ENCODE results near the gene SLC25A47. TPM values are rescaled to one million over a fixed set of nuclear protein-coding genes. Genes with fewer than 3 reads are reported as not detected.
A peak's percentile ranks its signal among the peaks of the same experiment; 100 is the strongest.

Gene SLC25A47
- total RNA-seq, 1 experiment from 2014 or later: not detected

DNA sequence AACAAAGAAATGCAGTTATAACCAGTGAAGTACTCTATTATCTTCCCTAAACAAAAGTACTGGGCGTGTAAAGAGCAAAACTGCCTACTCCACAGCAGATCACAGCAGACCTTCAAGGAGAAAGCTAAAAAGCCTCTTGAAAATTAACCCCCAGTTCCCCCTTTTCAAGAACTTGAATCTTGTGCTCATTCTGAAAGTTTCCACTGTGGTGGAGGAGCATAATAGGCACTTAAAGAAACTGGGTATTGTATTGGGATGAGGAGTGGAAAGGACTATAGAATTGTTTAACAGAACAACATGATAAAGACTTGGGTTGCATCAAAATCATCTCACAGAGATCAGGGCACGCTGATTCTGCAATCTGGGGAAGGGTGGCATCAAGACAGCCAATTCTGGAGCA, 51.1 kb downstream of the SLC25A47 start:
- TF ChIP-seq, protein P1, sequence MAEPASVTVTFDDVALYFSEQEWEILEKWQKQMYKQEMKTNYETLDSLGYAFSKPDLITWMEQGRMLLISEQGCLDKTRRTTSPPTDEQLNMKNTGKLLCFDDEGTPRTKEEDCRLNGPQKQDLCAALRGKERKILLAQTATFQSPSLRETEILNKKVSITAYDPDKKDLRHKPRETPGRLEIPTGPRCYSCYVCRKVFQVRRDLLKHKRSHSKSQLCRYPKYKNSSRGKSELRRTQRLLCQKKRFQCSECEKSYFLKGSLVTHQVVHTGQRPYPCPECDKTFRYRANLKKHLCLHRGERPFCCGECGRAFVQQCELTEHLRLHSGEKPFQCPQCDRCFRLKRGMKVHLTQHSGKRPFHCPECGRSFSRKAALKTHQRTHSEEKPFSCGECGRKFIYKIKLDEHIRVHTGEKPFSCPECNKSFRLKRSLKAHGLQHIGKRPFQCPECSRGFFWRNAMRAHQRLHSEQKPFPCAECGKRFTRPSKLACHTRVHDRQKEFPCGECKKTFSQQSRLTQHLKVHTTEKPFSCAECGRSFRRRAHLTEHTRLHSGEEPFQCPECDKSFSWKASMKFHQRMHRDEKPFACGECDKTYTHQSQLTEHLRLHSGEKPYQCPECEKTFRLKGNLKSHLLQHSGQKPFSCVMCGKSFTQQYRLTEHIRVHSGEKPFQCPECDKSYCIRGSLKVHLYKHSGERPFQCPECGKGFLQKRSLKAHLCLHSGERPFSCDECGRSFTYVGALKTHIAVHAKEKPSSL (CRISPR knock-in tag; conservative IDR thresholded peaks at IDR 0.05): no peak
- TF ChIP-seq, protein P2, sequence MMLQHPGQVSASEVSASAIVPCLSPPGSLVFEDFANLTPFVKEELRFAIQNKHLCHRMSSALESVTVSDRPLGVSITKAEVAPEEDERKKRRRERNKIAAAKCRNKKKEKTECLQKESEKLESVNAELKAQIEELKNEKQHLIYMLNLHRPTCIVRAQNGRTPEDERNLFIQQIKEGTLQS (CRISPR knock-in tag; conservative IDR thresholded peaks at IDR 0.05): no peak
- TF ChIP-seq HMGA2 (CRISPR knock-in tag; IDR thresholded peaks at IDR 0.05) (no peak), SOX15 (CRISPR knock-in tag; IDR thresholded peaks at IDR 0.05) (no peak), NFATC4 (CRISPR knock-in tag; IDR thresholded peaks at IDR 0.05) (no peak), GTF2I (CRISPR knock-in tag; conservative IDR thresholded peaks at IDR 0.05) (no peak), NR1H2 (CRISPR knock-in tag; IDR thresholded peaks at IDR 0.05) (no peak), JUN (CRISPR knock-in tag; IDR thresholded peaks at IDR 0.05) (no peak), NFE2L1 (CRISPR knock-in tag; IDR thresholded peaks at IDR 0.05) (no peak), NR2C2 (CRISPR knock-in tag; IDR thresholded peaks at IDR 0.05) (no peak), PRRX2 (CRISPR knock-in tag; IDR thresholded peaks at IDR 0.05) (no peak)
- TF ChIP-seq, protein P3, sequence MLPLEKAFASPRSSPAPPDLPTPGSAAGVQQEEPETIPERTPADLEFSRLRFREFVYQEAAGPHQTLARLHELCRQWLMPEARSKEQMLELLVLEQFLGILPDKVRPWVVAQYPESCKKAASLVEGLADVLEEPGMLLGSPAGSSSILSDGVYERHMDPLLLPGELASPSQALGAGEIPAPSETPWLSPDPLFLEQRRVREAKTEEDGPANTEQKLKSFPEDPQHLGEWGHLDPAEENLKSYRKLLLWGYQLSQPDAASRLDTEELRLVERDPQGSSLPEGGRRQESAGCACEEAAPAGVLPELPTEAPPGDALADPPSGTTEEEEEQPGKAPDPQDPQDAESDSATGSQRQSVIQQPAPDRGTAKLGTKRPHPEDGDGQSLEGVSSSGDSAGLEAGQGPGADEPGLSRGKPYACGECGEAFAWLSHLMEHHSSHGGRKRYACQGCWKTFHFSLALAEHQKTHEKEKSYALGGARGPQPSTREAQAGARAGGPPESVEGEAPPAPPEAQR (CRISPR knock-in tag; IDR thresholded peaks at IDR 0.05): no peak
- TF ChIP-seq, protein P4, sequence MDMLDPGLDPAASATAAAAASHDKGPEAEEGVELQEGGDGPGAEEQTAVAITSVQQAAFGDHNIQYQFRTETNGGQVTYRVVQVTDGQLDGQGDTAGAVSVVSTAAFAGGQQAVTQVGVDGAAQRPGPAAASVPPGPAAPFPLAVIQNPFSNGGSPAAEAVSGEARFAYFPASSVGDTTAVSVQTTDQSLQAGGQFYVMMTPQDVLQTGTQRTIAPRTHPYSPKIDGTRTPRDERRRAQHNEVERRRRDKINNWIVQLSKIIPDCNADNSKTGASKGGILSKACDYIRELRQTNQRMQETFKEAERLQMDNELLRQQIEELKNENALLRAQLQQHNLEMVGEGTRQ (CRISPR knock-in tag; IDR thresholded peaks at IDR 0.05): no peak
- TF ChIP-seq, protein P5, sequence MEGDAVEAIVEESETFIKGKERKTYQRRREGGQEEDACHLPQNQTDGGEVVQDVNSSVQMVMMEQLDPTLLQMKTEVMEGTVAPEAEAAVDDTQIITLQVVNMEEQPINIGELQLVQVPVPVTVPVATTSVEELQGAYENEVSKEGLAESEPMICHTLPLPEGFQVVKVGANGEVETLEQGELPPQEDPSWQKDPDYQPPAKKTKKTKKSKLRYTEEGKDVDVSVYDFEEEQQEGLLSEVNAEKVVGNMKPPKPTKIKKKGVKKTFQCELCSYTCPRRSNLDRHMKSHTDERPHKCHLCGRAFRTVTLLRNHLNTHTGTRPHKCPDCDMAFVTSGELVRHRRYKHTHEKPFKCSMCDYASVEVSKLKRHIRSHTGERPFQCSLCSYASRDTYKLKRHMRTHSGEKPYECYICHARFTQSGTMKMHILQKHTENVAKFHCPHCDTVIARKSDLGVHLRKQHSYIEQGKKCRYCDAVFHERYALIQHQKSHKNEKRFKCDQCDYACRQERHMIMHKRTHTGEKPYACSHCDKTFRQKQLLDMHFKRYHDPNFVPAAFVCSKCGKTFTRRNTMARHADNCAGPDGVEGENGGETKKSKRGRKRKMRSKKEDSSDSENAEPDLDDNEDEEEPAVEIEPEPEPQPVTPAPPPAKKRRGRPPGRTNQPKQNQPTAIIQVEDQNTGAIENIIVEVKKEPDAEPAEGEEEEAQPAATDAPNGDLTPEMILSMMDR (IDR thresholded peaks at IDR 0.05): no peak
- TF ChIP-seq, protein P6, sequence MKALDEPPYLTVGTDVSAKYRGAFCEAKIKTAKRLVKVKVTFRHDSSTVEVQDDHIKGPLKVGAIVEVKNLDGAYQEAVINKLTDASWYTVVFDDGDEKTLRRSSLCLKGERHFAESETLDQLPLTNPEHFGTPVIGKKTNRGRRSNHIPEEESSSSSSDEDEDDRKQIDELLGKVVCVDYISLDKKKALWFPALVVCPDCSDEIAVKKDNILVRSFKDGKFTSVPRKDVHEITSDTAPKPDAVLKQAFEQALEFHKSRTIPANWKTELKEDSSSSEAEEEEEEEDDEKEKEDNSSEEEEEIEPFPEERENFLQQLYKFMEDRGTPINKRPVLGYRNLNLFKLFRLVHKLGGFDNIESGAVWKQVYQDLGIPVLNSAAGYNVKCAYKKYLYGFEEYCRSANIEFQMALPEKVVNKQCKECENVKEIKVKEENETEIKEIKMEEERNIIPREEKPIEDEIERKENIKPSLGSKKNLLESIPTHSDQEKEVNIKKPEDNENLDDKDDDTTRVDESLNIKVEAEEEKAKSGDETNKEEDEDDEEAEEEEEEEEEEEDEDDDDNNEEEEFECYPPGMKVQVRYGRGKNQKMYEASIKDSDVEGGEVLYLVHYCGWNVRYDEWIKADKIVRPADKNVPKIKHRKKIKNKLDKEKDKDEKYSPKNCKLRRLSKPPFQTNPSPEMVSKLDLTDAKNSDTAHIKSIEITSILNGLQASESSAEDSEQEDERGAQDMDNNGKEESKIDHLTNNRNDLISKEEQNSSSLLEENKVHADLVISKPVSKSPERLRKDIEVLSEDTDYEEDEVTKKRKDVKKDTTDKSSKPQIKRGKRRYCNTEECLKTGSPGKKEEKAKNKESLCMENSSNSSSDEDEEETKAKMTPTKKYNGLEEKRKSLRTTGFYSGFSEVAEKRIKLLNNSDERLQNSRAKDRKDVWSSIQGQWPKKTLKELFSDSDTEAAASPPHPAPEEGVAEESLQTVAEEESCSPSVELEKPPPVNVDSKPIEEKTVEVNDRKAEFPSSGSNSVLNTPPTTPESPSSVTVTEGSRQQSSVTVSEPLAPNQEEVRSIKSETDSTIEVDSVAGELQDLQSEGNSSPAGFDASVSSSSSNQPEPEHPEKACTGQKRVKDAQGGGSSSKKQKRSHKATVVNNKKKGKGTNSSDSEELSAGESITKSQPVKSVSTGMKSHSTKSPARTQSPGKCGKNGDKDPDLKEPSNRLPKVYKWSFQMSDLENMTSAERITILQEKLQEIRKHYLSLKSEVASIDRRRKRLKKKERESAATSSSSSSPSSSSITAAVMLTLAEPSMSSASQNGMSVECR (CRISPR knock-in tag; IDR thresholded peaks at IDR 0.05; ENCODE audit: borderline replicate concordance): no peak
- H3K4me1 Mint-ChIP-seq: peaks cover 48% of the 10 kb centered on the region

More for the DNA sequence above, 51.1 kb downstream of the SLC25A47 start:
- H3K36me3 Mint-ChIP-seq: peaks cover 4% of the 10 kb centered on the region; the same call in 1 of the 2 replicates
- no peak for DNase-seq (ENCODE audit: low spot score)
- peak overlapping the region; percentile 96 for H3K4me3 Mint-ChIP-seq
- no peaks in the 10 kb centered on the region for H3K9me3 Mint-ChIP-seq
- H3K27ac Mint-ChIP-seq: no peak overlapping the region
- no peak for ATAC-seq
- POLR2A ChIA-PET: interaction anchor here (0.9 to 1.0 kb wide), 2 partner anchors 133 to 150 kb away, joined by 3 to 5 read pairs; no protein-coding TSS in a partner anchor
- no peaks in the 10 kb centered on the region for H3K27me3 Mint-ChIP-seq (ENCODE audit: low read depth)
- CTCF ChIA-PET: no interaction called here
